OCI-LY7 (cell line): ENCODE results near the gene C11orf24. TPM values are rescaled to one million over a fixed set of nuclear protein-coding genes. Genes with fewer than 3 reads are reported as not detected.
A peak's percentile ranks its signal among the peaks of the same experiment; 100 is the strongest.

ENCODE experiments used
- BruUV-seq: library from RNA; stranded (reverse); fragments of 400-500 nt; replicated peaks from 2 replicates; lab custom pipeline; 2021; lab: Mats Ljungman, UMichigan
- CTCF ChIA-PET: fragments of 300-600 bp; sonication (Branson Sonifier 250); formaldehyde crosslinking; loops from one replicate; lab custom pipeline; 2022; ENCODE audit warnings: antibody characterized with exemption; ENCODE audit not compliant: unreplicated experiment; lab: Charles Lee
- POLR2A ChIA-PET: fragments of 300-600 bp; sonication (Branson Sonifier 250); formaldehyde crosslinking; loops from one replicate; lab custom pipeline; 2022; ENCODE audit warnings: antibody characterized with exemption; lab: Charles Lee
- DNase-seq: peaks from one replicate; pipeline ENCODE4 v3.0.0-alpha.2; 2015; ENCODE audit warnings: low spot score
- H2AFZ ChIP-seq: fragments of 200-600 bp; sonication (generic), shearing (Covaris generic); 2 replicates; pipeline ENCODE4 v1.6.1; 2014; ENCODE audit warnings: mild to moderate bottlenecking, antibody characterized with exemption, low read length, moderate library complexity
- H3K27ac ChIP-seq: fragments of 200-600 bp; sonication (generic); 2 replicates; pipeline ENCODE4 v1.5.1; 2014; ENCODE audit warnings: mixed run types, low read depth, mild to moderate bottlenecking, moderate library complexity, low read length, inconsistent platforms; ENCODE audit not compliant: poor library complexity, severe bottlenecking
- H3K36me3 ChIP-seq: fragments of 200-600 bp; sonication (generic); 2 replicates; pipeline ENCODE4 v1.6.1; 2014; ENCODE audit warnings: mild to moderate bottlenecking, antibody characterized with exemption, low read length, moderate library complexity, mixed read lengths; ENCODE audit not compliant: insufficient read depth
- H3K4me1 ChIP-seq: fragments of 200-600 bp; sonication (generic); 2 replicates; pipeline ENCODE4 v1.5.1; 2014; ENCODE audit warnings: mild to moderate bottlenecking, low read length; ENCODE audit not compliant: insufficient read depth, poor library complexity, severe bottlenecking
- H3K4me2 ChIP-seq: fragments of 200-600 bp; sonication (generic); 2 replicates; pipeline ENCODE4 v1.6.1; 2014; ENCODE audit warnings: mild to moderate bottlenecking, low read length
- H3K4me3 ChIP-seq: fragments of 200-600 bp; sonication (generic); 2 replicates; pipeline ENCODE4 v1.5.1; 2014; ENCODE audit warnings: mild to moderate bottlenecking, low read depth, low read length; ENCODE audit not compliant: poor library complexity, severe bottlenecking
- H3K79me2 ChIP-seq: fragments of 200-600 bp; sonication (generic); 2 replicates; pipeline ENCODE4 v1.6.1; 2016; ENCODE audit warnings: low read depth, mild to moderate bottlenecking, low read length, moderate library complexity, mixed read lengths; ENCODE audit not compliant: insufficient read depth
- H3K9me2 ChIP-seq: fragments of 200-600 bp; sonication (generic); 2 replicates; pipeline ENCODE4 v1.6.1; 2016; ENCODE audit warnings: mild to moderate bottlenecking, low read length, mixed read lengths; ENCODE audit not compliant: insufficient read depth
- H3K9me3 ChIP-seq: fragments of 200-600 bp; sonication (generic); 2 replicates; pipeline ENCODE4 v1.6.1; 2014; ENCODE audit warnings: mild to moderate bottlenecking, mixed run types, low read length, mixed read lengths
- H4K20me1 ChIP-seq: fragments of 200-600 bp; sonication (generic); 2 replicates; pipeline ENCODE4 v1.6.1; 2014; ENCODE audit warnings: mild to moderate bottlenecking, antibody characterized with exemption, low read length, moderate library complexity, mixed read lengths; ENCODE audit not compliant: insufficient read depth
- CTCF ChIP-seq: fragments of 200-600 bp; sonication (generic); conservative IDR thresholded peaks from 2 replicates; pipeline ENCODE4 v1.5.1; 2014; ENCODE audit warnings: mild to moderate bottlenecking, antibody characterized with exemption, low read length, moderate library complexity, mixed read lengths
- EZH2phosphoT487 ChIP-seq: fragments of 200-600 bp; sonication (generic); IDR thresholded peaks from 2 replicates; pipeline ENCODE4 v1.6.1; 2018; ENCODE audit warnings: low read depth, borderline replicate concordance, mild to moderate bottlenecking, mixed run types, antibody characterized with exemption, low read length, moderate library complexity, mixed read lengths
- intact Hi-C: fragments of 100-400 bp; cut with micrococcal nuclease; formaldehyde crosslinking; loops from one replicate; pipeline ENCODE4 v1.10.0; 2022; ENCODE audit not compliant: unreplicated experiment
- total RNA-seq, 2 experiments: library from RNA; depleted of rRNA in 1 of 2; stranded (reverse); fragments of >200 nt in 1 of 2; shearing (Covaris generic) in 1 of 2; gene quantifications; 2 replicates each; pipeline ENCODE4 v1.2.3, GENCODE V29; 2014 to 2022

Gene C11orf24
- total RNA-seq, 2 experiments from 2014 or later: 81.1 to 94.1 TPM

- Histone ChIP-seq H3K27ac (peak overlapping the region; percentile 3), H3K9me2 (no peaks in the 10 kb centered on the region), H3K4me3 (no peak overlapping the region), H3K4me2 (peak overlapping the region; percentile 39), H3K9me3 (peaks cover 18% of the 10 kb centered on the region), H3K79me2 (no peaks in the 10 kb centered on the region), H3K36me3 (no peaks in the 10 kb centered on the region; the same call in 1 of the 2 replicates), H3K4me1 (peaks cover 13% of the 10 kb centered on the region), H4K20me1 (no peaks in the 10 kb centered on the region), H2AFZ (peak overlapping the region; percentile 89)
- ChIA-PET CTCF (no interaction called here), POLR2A (interaction anchor here (0.6 to 1.0 kb wide), 2 partner anchors 15 to 99 kb away, joined by 4 to 8 read pairs; no protein-coding TSS in a partner anchor)
- no TSS peak for BruUV-seq
- TF ChIP-seq EZH2phosphoT487 (no peak), CTCF (no peak)
- DNase-seq: no peak
- intact Hi-C loops: no loop called here
These were observed 10.5 kb upstream of the C11orf24 start for GRCh38 chr11:68282141-68282860.

GRCh38 chr11:68279676-68280075, 7.9 kb upstream of the C11orf24 start:
- DNase-seq: no peak
- H3K36me3 ChIP-seq: peaks cover 10% of the 10 kb centered on the region
- intact Hi-C loops: loop anchor here (10.0 kb wide), 1 partner anchor 275 kb away; the partner anchor contains the start of gene UNC93B1
- no peaks in the 10 kb centered on the region for H3K79me2 ChIP-seq
- no peak overlapping the region for H3K27ac ChIP-seq
- ChIA-PET CTCF (no interaction called here), POLR2A (no interaction called here)
- H3K4me2 ChIP-seq: no peak overlapping the region
- no peak for TF ChIP-seq CTCF
- no peak for TF ChIP-seq EZH2phosphoT487
- no peak overlapping the region for H2AFZ ChIP-seq
- H3K4me1 ChIP-seq: peaks cover 15% of the 10 kb centered on the region
- H3K4me3 ChIP-seq: no peak overlapping the region
- BruUV-seq: no TSS peak
- peaks cover 24% of the 10 kb centered on the region; the same call in 1 of the 2 replicates for H3K9me3 ChIP-seq
- no peaks in the 10 kb centered on the region for H4K20me1 ChIP-seq
- no peaks in the 10 kb centered on the region for H3K9me2 ChIP-seq

- no TSS peak for BruUV-seq
- ChIA-PET CTCF (no interaction called here), POLR2A (interaction anchor here (0.6 to 1.5 kb wide), 2 partner anchors 13 to 34 kb away, joined by 3 read pairs; no protein-coding TSS in a partner anchor)
- Histone ChIP-seq H3K9me2 (no peaks in the 10 kb centered on the region), H3K9me3 (peaks cover 23% of the 10 kb centered on the region; the same call in 1 of the 2 replicates), H3K4me2 (no peak overlapping the region), H3K27ac (no peak overlapping the region), H4K20me1 (no peaks in the 10 kb centered on the region), H3K79me2 (peaks cover 4% of the 10 kb centered on the region; the same call in 1 of the 2 replicates), H3K4me1 (peaks cover 24% of the 10 kb centered on the region), H3K4me3 (no peak overlapping the region), H2AFZ (no peak overlapping the region), H3K36me3 (peaks cover 15% of the 10 kb centered on the region)
- no peak for TF ChIP-seq CTCF
- TF ChIP-seq EZH2phosphoT487: no peak
- DNase-seq: no peak
- intact Hi-C loops: loop anchor here (10.0 kb wide), 1 partner anchor 272 kb away; the partner anchor contains the start of gene UNC93B1
These were observed 5.1 kb upstream of the C11orf24 start for GRCh38 chr11:68276861-68277260.
